Natural killer cell (primary cell): ENCODE data around the gene FOXD3. TPM values are rescaled to one million over a fixed set of nuclear protein-coding genes. Genes with fewer than 3 reads are reported as not detected.

Experiments used
- ATAC-seq, 3 donors: fragments of 150-1000 bp in 2 of 3; fragments of 200-7000 bp in 1 of 3; cut with Tn5 transposase; 1 replicate in 1 of 3; 2 replicates in 2 of 3; pipeline ENCODE4 v1.10.0; 2021; ENCODE audit warnings: mild to moderate bottlenecking in 2 of 3, moderate library complexity in 2 of 3
- DNase-seq, 2 donors: peaks; one replicate each; pipeline versions ENCODE4 v3.0.0 to v3.0.0-alpha.2; 2013 to 2021; ENCODE audit warnings: mixed read lengths in 1 of 2
- H3K27ac ChIP-seq: one replicate; pipeline ENCODE4 v1.5.1; 2013; ENCODE audit warnings: mild to moderate bottlenecking, low read length
- H3K27me3 ChIP-seq: one replicate; pipeline ENCODE4 v1.6.1; 2013; ENCODE audit warnings: low read length; ENCODE audit not compliant: control insufficient read depth, insufficient read depth
- H3K36me3 ChIP-seq: one replicate; pipeline ENCODE4 v1.6.1; 2013; ENCODE audit warnings: low read length; ENCODE audit not compliant: control insufficient read depth, insufficient read depth
- H3K4me1 ChIP-seq: one replicate; pipeline ENCODE4 v1.6.1; 2013; ENCODE audit warnings: low read length; ENCODE audit not compliant: control insufficient read depth, insufficient read depth
- H3K4me3 ChIP-seq: one replicate; pipeline ENCODE4 v1.5.1; 2013; ENCODE audit warnings: low read length
- H3K9me3 ChIP-seq: one replicate; pipeline ENCODE4 v1.6.1; 2013; ENCODE audit warnings: low read length; ENCODE audit not compliant: control insufficient read depth, insufficient read depth
- H3K27ac Mint-ChIP-seq, 2 donors: one replicate each; pipeline ENCODE4 v1.8.0; 2022; ENCODE audit warnings: mild to moderate bottlenecking in 2 of 2, mixed read lengths in 2 of 2, moderate library complexity in 1 of 2
- H3K27me3 Mint-ChIP-seq, 2 donors: one replicate each; pipeline ENCODE4 v1.8.0; 2022; ENCODE audit warnings: low read depth in 2 of 2, mixed read lengths in 2 of 2
- H3K36me3 Mint-ChIP-seq: one replicate; pipeline ENCODE4 v1.8.0; 2022; ENCODE audit warnings: mixed read lengths
- H3K4me1 Mint-ChIP-seq, 2 donors: one replicate each; pipeline ENCODE4 v1.8.0; 2022; ENCODE audit warnings: mixed read lengths in 2 of 2
- H3K4me3 Mint-ChIP-seq: one replicate; pipeline ENCODE4 v1.8.0; 2022; ENCODE audit warnings: mild to moderate bottlenecking, moderate library complexity, mixed read lengths
- H3K9me3 Mint-ChIP-seq, 2 donors: one replicate each; pipeline ENCODE4 v1.8.0; 2022; ENCODE audit warnings: mixed read lengths in 2 of 2
- CTCF ChIP-seq: fragments of 200-600 bp; IDR thresholded peaks from one replicate; pipeline ENCODE4 v1.8.0; 2022; ENCODE audit warnings: antibody characterized with exemption
- WGBS: methylation state at CpG from one replicate; pipeline ENCODE4 v1.1.7; 2013; ENCODE audit warnings: missing lambda C conversion rate; ENCODE audit not compliant: insufficient coverage; 5-methylcytosine and 5-hydroxymethylcytosine counted together
- intact Hi-C: fragments of 100-400 bp; cut with micrococcal nuclease; formaldehyde crosslinking; loops from one replicate; pipeline ENCODE4 v1.14.2; 2022
- total RNA-seq, 4 donors: library from RNA; stranded (reverse); fragments of 120-200 nt in 1 of 4; gene quantifications; one replicate each; pipeline versions ENCODE4 v1.2.3 to v1.2.4, GENCODE V29; 2013 to 2022

FOXD3 gene
- total RNA-seq, 3 donors from 2014 or later (not counting 1 experiment from before 2014, with no cell fraction given), result not detected

- peaks cover 61% of the 10 kb centered on the region for H3K27me3 ChIP-seq
- peaks cover 40% of the 10 kb centered on the region for H3K4me1 ChIP-seq
- TF ChIP-seq CTCF, result no peak
- H3K36me3 ChIP-seq, result no peaks in the 10 kb centered on the region
- 9% methylated on average over 14 of the region's 14 CpGs for WGBS
- Mint-ChIP-seq H3K4me3 (peak overlapping the region; percentile 63), H3K4me1 (peaks cover 28 to 33% of the 10 kb centered on the region in 2 donors), H3K27me3 (peaks cover 63 to 70% of the 10 kb centered on the region in 2 donors), H3K27ac (peak overlapping the region in 1 of 2 donors; percentile 24), H3K9me3 (peaks cover 3 to 4% of the 10 kb centered on the region in 2 donors), H3K36me3 (peaks cover 16% of the 10 kb centered on the region)
- intact Hi-C loops, result no loop called here
- H3K27ac ChIP-seq, result no peak overlapping the region
- DNase-seq, result peak in 1 of 2 donors; percentile 15
- H3K4me3 ChIP-seq, result no peak overlapping the region
- peaks cover 37% of the 10 kb centered on the region for H3K9me3 ChIP-seq
- ATAC-seq, result no peak
Observed at GRCh38 chr1:63317817-63318152, 4.6 kb upstream of the FOXD3 start.

GRCh38 chr1:63318201-63318979, 4.0 kb upstream of the FOXD3 start:
- Mint-ChIP-seq H3K9me3 (peaks cover 3 to 4% of the 10 kb centered on the region in 2 donors), H3K4me1 (peaks cover 28 to 33% of the 10 kb centered on the region in 2 donors), H3K27ac (peak overlapping the region in 1 of 2 donors; percentile 24), H3K4me3 (peak overlapping the region; percentile 63), H3K27me3 (peaks cover 64 to 69% of the 10 kb centered on the region in 2 donors), H3K36me3 (peaks cover 16% of the 10 kb centered on the region)
- H3K27me3 ChIP-seq, result peaks cover 64% of the 10 kb centered on the region
- DNase-seq (peak in 1 of 2 donors; percentile 17), ATAC-seq (no peak)
- intact Hi-C loops, result no loop called here
- H3K36me3 ChIP-seq, result no peaks in the 10 kb centered on the region
- peaks cover 37% of the 10 kb centered on the region for H3K9me3 ChIP-seq
- no peak overlapping the region for H3K4me3 ChIP-seq
- no peak overlapping the region for H3K27ac ChIP-seq
- WGBS, result 23% methylated on average over 25 of the region's 28 CpGs
- no peak for TF ChIP-seq CTCF
- H3K4me1 ChIP-seq, result peaks cover 44% of the 10 kb centered on the region

- Histone ChIP-seq H3K27ac (no peak overlapping the region), H3K4me1 (peaks cover 49% of the 10 kb centered on the region), H3K27me3 (peaks cover 64% of the 10 kb centered on the region), H3K36me3 (no peaks in the 10 kb centered on the region), H3K9me3 (peaks cover 37% of the 10 kb centered on the region), H3K4me3 (no peak overlapping the region)
- intact Hi-C loops, result no loop called here
- ATAC-seq, result no peak
- no peak for TF ChIP-seq CTCF
- peaks cover 3 to 4% of the 10 kb centered on the region in 2 donors for H3K9me3 Mint-ChIP-seq
- H3K27me3 Mint-ChIP-seq, result peaks cover 60% of the 10 kb centered on the region in 2 donors
- H3K4me1 Mint-ChIP-seq, result peaks cover 28 to 35% of the 10 kb centered on the region in 2 donors
- H3K36me3 Mint-ChIP-seq, result peaks cover 16% of the 10 kb centered on the region
- H3K27ac Mint-ChIP-seq, result peak overlapping the region in 1 of 2 donors; percentile 50
- 10% methylated on average over 60 of the region's 60 CpGs for WGBS
- H3K4me3 Mint-ChIP-seq, result peak overlapping the region; percentile 49
- peak in 1 of 2 donors; percentile 25 for DNase-seq
Observed at GRCh38 chr1:63319046-63320021, 3.0 kb upstream of the FOXD3 start.
